Measurements from ENCODE around the gene SFXN4.

DNA sequence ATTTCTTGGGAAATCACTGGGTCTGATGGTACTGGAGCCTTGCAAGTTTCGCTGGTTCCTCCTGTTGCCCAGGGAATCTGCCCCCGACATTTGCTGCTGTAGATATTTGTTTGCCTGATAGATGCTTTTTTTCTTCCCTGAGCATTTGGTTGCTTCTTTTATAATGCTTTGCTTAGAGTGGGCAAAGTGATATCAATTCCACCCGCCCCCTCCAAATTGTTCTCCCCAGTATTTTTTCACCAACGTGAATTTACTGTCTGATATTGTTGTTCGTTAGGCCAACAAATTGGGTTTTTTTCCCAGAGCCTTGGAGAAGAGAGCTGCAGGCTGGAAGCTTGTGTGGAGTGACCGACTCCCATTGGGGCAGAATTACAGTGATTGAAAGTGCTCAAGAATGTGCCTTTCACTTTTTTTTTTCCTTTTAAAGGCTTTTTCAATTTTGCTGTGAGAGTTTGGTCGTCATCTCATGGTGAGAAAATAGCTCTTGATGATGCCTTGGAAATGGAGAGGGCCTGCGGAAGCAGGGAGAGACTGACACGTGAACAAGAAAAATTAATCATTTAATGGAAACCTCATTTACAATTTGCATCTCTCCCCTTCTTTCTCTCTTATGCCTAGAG, 44.3 kb upstream of the SFXN4 start:
- TF ChIP-seq CTCF (IDR thresholded peaks at IDR 0.05): peak in 1 of 6 experiments; percentile 34
- no peak for TF ChIP-seq POLR2A (IDR thresholded peaks at IDR 0.05)

Data from adrenal gland (tissue), 5 donors.